ENCODE measurements around the gene PCCA.

The PCCA gene

DNA sequence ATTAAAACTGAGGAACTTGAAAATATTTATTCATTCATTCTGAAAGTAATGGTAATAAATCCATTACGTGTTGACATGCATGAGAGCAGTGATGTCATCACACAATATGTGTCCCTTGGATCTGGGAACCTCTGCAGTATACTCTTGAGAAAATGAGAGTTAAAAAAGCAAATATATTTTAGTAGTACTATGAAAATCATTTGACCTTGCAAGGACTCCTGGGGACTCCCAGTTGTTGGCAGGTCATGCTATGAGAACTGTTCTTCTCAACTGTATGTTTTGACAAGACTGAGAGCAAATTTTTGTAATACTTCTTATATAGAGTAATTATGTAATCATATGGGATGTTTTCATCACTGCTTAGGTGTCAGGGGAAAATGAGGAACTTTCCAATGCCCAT lies 249.4 kb downstream of the PCCA start:
- Histone ChIP-seq H3K4me3 (ENCODE audit: low read depth, low read length) (no peak overlapping the region), H3K27ac (ENCODE audit: low read depth, low read length) (no peak overlapping the region), H3K9ac (ENCODE audit: low read length) (no peak overlapping the region), H3K27me3 (ENCODE audit: control insufficient read depth, insufficient read depth, low read length) (no peaks in the 10 kb centered on the region), H3K4me1 (ENCODE audit: control insufficient read depth, insufficient read depth, low read length) (no peaks in the 10 kb centered on the region), H3K9me3 (ENCODE audit: control insufficient read depth, insufficient read depth, low read depth, low read length) (peaks cover 4% of the 10 kb centered on the region; the same call in 1 of the 2 replicates), H3K36me3 (ENCODE audit: control insufficient read depth, insufficient read depth, low read length) (peaks cover 33% of the 10 kb centered on the region)

DNA sequence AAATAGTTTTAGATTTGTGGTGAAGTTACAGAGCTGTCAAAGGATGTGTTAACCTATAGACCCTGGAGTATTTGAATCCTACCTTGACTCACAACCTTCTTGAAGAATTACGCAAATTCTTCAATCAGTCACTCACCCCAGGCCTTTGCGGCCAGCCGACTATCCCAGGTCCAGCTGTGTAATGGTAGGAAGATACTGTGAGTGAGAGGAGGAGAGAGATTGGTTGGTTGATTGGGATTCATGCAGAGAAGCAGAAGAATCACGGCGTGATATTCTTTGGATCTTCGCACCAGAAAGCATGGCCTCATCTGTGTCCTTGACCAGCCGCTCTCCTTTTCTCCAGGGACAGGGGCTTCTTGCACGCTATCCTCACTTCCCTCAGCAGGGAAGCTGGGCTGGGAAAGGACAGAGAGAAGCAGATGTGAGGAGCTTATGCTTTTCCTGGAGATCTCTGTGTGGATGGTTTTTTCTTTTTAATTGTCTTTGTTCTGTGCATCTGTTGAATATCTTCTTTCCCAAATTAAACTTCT lies 250.6 kb downstream of the PCCA start:
- H3K27me3 ChIP-seq (ENCODE audit: control insufficient read depth, insufficient read depth, low read length) = no peaks in the 10 kb centered on the region
- no peak overlapping the region for H3K4me3 ChIP-seq (ENCODE audit: low read depth, low read length)
- no peaks in the 10 kb centered on the region for H3K4me1 ChIP-seq (ENCODE audit: control insufficient read depth, insufficient read depth, low read length)
- peaks cover 28% of the 10 kb centered on the region for H3K36me3 ChIP-seq (ENCODE audit: control insufficient read depth, insufficient read depth, low read length)
- H3K9me3 ChIP-seq (ENCODE audit: control insufficient read depth, insufficient read depth, low read depth, low read length) = peaks cover 2% of the 10 kb centered on the region; the same call in 1 of the 2 replicates
- no peak overlapping the region for H3K9ac ChIP-seq (ENCODE audit: low read length)
- H3K27ac ChIP-seq (ENCODE audit: low read depth, low read length) = no peak overlapping the region

- no peak overlapping the region for H3K4me3 ChIP-seq (ENCODE audit: low read depth, low read length)
- H3K4me1 ChIP-seq (ENCODE audit: control insufficient read depth, insufficient read depth, low read length) = no peaks in the 10 kb centered on the region
- H3K36me3 ChIP-seq (ENCODE audit: control insufficient read depth, insufficient read depth, low read length) = peaks cover 22% of the 10 kb centered on the region
- no peaks in the 10 kb centered on the region for H3K27me3 ChIP-seq (ENCODE audit: control insufficient read depth, insufficient read depth, low read length)
- H3K9me3 ChIP-seq (ENCODE audit: control insufficient read depth, insufficient read depth, low read depth, low read length) = no peaks in the 10 kb centered on the region
- H3K9ac ChIP-seq (ENCODE audit: low read length) = no peak overlapping the region
- no peak overlapping the region for H3K27ac ChIP-seq (ENCODE audit: low read depth, low read length)
Observed at GRCh38 chr13:100340865-100341264, 252.0 kb downstream of the PCCA start.

DNA sequence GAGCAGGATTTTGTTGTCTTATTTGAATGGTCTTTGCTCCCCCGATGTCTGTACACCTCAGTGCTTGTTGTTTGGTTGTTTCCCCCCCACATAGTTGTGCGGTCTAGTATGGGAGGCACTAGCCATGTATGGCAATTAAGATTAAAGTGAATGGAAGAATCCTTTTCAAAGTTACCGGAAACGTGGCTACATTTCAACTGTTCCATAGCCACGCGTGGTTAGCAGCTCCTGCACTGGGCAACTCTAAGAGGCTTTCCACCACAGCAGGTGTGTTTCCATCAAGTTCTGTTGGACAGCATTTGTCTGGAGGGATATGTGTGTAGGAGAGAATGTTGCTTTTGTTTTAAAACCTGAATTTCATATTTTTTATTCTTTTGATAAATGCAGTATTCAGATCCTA lies 252.4 kb downstream of the PCCA start:
- Histone ChIP-seq H3K9ac (ENCODE audit: low read length) (no peak overlapping the region), H3K9me3 (ENCODE audit: control insufficient read depth, insufficient read depth, low read depth, low read length) (no peaks in the 10 kb centered on the region), H3K4me3 (ENCODE audit: low read depth, low read length) (no peak overlapping the region), H3K27me3 (ENCODE audit: control insufficient read depth, insufficient read depth, low read length) (no peaks in the 10 kb centered on the region), H3K27ac (ENCODE audit: low read depth, low read length) (no peak overlapping the region), H3K4me1 (ENCODE audit: control insufficient read depth, insufficient read depth, low read length) (no peaks in the 10 kb centered on the region), H3K36me3 (ENCODE audit: control insufficient read depth, insufficient read depth, low read length) (peaks cover 22% of the 10 kb centered on the region)

DNA sequence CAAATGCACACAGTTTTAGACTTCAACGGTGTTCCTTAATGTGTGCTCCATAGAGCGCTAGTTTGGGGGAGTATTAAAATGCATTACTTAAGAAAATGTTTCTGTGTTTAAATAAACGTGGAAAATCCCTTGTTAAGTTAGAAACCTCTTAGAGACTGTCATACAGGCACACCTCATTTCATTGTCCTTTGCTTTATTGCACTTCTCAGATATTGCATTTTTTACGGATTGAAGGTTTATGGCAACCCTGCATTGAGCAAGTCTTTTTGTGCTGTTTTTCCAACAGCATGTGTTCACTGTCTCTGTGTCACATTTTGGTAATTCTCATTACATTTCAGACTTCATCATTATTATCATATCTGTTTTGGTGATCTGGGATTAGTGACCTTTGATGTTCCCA lies 255.7 kb downstream of the PCCA start:
- no peaks in the 10 kb centered on the region for H3K9me3 ChIP-seq (ENCODE audit: control insufficient read depth, insufficient read depth, low read depth, low read length)
- no peaks in the 10 kb centered on the region for H3K27me3 ChIP-seq (ENCODE audit: control insufficient read depth, insufficient read depth, low read length)
- no peak overlapping the region for H3K4me3 ChIP-seq (ENCODE audit: low read depth, low read length)
- H3K27ac ChIP-seq (ENCODE audit: low read depth, low read length) = no peak overlapping the region
- no peaks in the 10 kb centered on the region for H3K4me1 ChIP-seq (ENCODE audit: control insufficient read depth, insufficient read depth, low read length)
- no peak overlapping the region for H3K9ac ChIP-seq (ENCODE audit: low read length)
- peaks cover 22% of the 10 kb centered on the region for H3K36me3 ChIP-seq (ENCODE audit: control insufficient read depth, insufficient read depth, low read length)

GRCh38 chr13:100347968-100348367 lies 259.1 kb downstream of the PCCA start:
- Histone ChIP-seq H3K27ac (ENCODE audit: low read depth, low read length) (no peak overlapping the region), H3K4me1 (ENCODE audit: control insufficient read depth, insufficient read depth, low read length) (no peaks in the 10 kb centered on the region), H3K36me3 (ENCODE audit: control insufficient read depth, insufficient read depth, low read length) (peaks cover 12% of the 10 kb centered on the region), H3K9me3 (ENCODE audit: control insufficient read depth, insufficient read depth, low read depth, low read length) (no peaks in the 10 kb centered on the region), H3K9ac (ENCODE audit: low read length) (no peak overlapping the region), H3K4me3 (ENCODE audit: low read depth, low read length) (no peak overlapping the region), H3K27me3 (ENCODE audit: control insufficient read depth, insufficient read depth, low read length) (no peaks in the 10 kb centered on the region)

DNA sequence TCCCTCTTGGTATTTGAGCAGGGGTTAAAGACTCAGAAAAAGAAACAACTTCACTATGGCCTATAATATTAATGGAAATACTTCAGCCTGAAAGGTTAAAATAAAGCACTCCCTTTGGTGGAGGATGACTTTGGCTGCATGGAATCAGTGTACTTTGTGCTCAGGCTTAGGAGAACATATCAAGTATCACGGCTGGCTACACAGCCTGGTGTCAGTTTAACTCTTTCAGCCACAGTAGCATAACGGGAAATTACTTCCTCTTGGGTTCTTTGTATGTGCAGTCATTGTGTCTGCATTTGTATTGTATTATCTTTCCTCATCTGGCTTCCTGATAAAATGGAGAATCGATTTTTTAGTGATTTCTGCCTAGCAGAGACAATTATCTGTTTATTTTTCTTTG lies 260.7 kb downstream of the PCCA start:
- Histone ChIP-seq H3K36me3 (ENCODE audit: control insufficient read depth, insufficient read depth, low read length) (peaks cover 7% of the 10 kb centered on the region), H3K4me1 (ENCODE audit: control insufficient read depth, insufficient read depth, low read length) (no peaks in the 10 kb centered on the region), H3K27me3 (ENCODE audit: control insufficient read depth, insufficient read depth, low read length) (no peaks in the 10 kb centered on the region), H3K9ac (ENCODE audit: low read length) (no peak overlapping the region), H3K4me3 (ENCODE audit: low read depth, low read length) (no peak overlapping the region), H3K27ac (ENCODE audit: low read depth, low read length) (no peak overlapping the region), H3K9me3 (ENCODE audit: control insufficient read depth, insufficient read depth, low read depth, low read length) (no peaks in the 10 kb centered on the region)

DNA sequence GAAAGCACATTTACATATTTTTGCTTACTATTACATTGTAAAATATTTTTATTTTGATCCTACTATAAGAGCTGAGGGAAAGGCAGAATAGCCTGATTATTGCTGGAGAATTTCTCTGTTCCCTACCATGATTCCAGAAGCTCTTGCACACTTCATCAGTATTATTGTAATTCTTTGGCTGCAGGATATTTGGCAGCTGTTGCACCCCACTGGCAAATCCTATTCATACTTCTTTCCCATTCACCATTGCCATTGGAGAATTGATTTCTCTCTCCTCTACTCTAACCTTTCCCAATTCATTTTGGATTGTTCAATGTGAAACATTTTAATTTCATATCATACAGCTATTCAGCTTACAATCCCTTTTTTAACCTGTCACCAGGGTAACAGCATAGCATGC lies 261.7 kb downstream of the PCCA start:
- H3K4me1 ChIP-seq (ENCODE audit: control insufficient read depth, insufficient read depth, low read length) = no peaks in the 10 kb centered on the region
- no peak overlapping the region for H3K9ac ChIP-seq (ENCODE audit: low read length)

GRCh38 chr13:100356426-100356825 lies 267.5 kb downstream of the PCCA start:
- Histone ChIP-seq H3K4me1 (ENCODE audit: control insufficient read depth, insufficient read depth, low read length) (peaks cover 11% of the 10 kb centered on the region), H3K4me3 (ENCODE audit: low read depth, low read length) (no peak overlapping the region), H3K9ac (ENCODE audit: low read length) (no peak overlapping the region), H3K27me3 (ENCODE audit: control insufficient read depth, insufficient read depth, low read length) (no peaks in the 10 kb centered on the region), H3K9me3 (ENCODE audit: control insufficient read depth, insufficient read depth, low read depth, low read length) (no peaks in the 10 kb centered on the region), H3K27ac (ENCODE audit: low read depth, low read length) (no peak overlapping the region), H3K36me3 (ENCODE audit: control insufficient read depth, insufficient read depth, low read length) (no peaks in the 10 kb centered on the region)

More for the DNA sequence above, 261.7 kb downstream of the PCCA start:
- Histone ChIP-seq H3K27ac (ENCODE audit: low read depth, low read length) (no peak overlapping the region), H3K9me3 (ENCODE audit: control insufficient read depth, insufficient read depth, low read depth, low read length) (no peaks in the 10 kb centered on the region), H3K4me3 (ENCODE audit: low read depth, low read length) (no peak overlapping the region), H3K36me3 (ENCODE audit: control insufficient read depth, insufficient read depth, low read length) (peaks cover under 1% of the 10 kb centered on the region; the same call in 1 of the 2 replicates), H3K27me3 (ENCODE audit: control insufficient read depth, insufficient read depth, low read length) (no peaks in the 10 kb centered on the region)

- H3K4me3 ChIP-seq (ENCODE audit: low read depth, low read length) = no peak overlapping the region
- no peaks in the 10 kb centered on the region for H3K36me3 ChIP-seq (ENCODE audit: control insufficient read depth, insufficient read depth, low read length)
- peaks cover 11% of the 10 kb centered on the region for H3K4me1 ChIP-seq (ENCODE audit: control insufficient read depth, insufficient read depth, low read length)
- H3K9me3 ChIP-seq (ENCODE audit: control insufficient read depth, insufficient read depth, low read depth, low read length) = no peaks in the 10 kb centered on the region
- H3K27ac ChIP-seq (ENCODE audit: low read depth, low read length) = no peak overlapping the region
- H3K27me3 ChIP-seq (ENCODE audit: control insufficient read depth, insufficient read depth, low read length) = no peaks in the 10 kb centered on the region
- H3K9ac ChIP-seq (ENCODE audit: low read length) = no peak overlapping the region
Observed at GRCh38 chr13:100356889-100357288, 268.0 kb downstream of the PCCA start.

GRCh38 chr13:100357764-100358163 lies 268.9 kb downstream of the PCCA start:
- H3K36me3 ChIP-seq (ENCODE audit: control insufficient read depth, insufficient read depth, low read length) = no peaks in the 10 kb centered on the region
- H3K4me1 ChIP-seq (ENCODE audit: control insufficient read depth, insufficient read depth, low read length) = peaks cover 16% of the 10 kb centered on the region

DNA sequence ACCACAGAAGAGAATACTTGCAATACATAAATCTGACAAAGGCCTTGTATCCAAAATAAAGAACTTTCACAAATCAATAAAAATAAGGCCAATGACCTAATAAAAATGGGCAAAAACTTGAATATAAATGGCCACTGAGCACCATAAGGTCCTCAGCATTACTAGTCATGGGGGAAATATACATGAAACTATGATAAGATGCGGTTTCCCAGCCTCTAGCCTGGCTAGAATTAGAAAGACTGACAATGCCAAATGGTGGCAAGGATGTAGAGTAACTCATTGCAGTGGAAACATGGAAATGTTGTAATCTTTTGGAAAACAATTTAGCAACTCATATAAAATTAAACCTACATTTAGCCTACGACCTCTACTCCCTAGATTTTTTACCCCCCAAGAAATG lies 272.6 kb downstream of the PCCA start:
- Histone ChIP-seq H3K27me3 (ENCODE audit: control insufficient read depth, insufficient read depth, low read length) (no peaks in the 10 kb centered on the region), H3K4me1 (ENCODE audit: control insufficient read depth, insufficient read depth, low read length) (peaks cover 24% of the 10 kb centered on the region), H3K4me3 (ENCODE audit: low read depth, low read length) (no peak overlapping the region)

More at GRCh38 chr13:100357764-100358163, 268.9 kb downstream of the PCCA start:
- Histone ChIP-seq H3K27ac (ENCODE audit: low read depth, low read length) (no peak overlapping the region), H3K27me3 (ENCODE audit: control insufficient read depth, insufficient read depth, low read length) (no peaks in the 10 kb centered on the region), H3K9me3 (ENCODE audit: control insufficient read depth, insufficient read depth, low read depth, low read length) (no peaks in the 10 kb centered on the region), H3K9ac (ENCODE audit: low read length) (no peak overlapping the region), H3K4me3 (ENCODE audit: low read depth, low read length) (no peak overlapping the region)

More for the DNA sequence above, 272.6 kb downstream of the PCCA start:
- no peaks in the 10 kb centered on the region for H3K36me3 ChIP-seq (ENCODE audit: control insufficient read depth, insufficient read depth, low read length)
- H3K9me3 ChIP-seq (ENCODE audit: control insufficient read depth, insufficient read depth, low read depth, low read length) = no peaks in the 10 kb centered on the region
- H3K9ac ChIP-seq (ENCODE audit: low read length) = no peak overlapping the region
- H3K27ac ChIP-seq (ENCODE audit: low read depth, low read length) = no peak overlapping the region
